Neural progenitor cell (in vitro differentiated cells): Measurements from ENCODE around the gene STMP1.

Experiments
- EZH2 ChIP-seq: fragments of 200-600 bp; sonication (generic); IDR thresholded peaks from 2 replicates; pipeline ENCODE4 v1.6.1; 2017; ENCODE audit warnings: antibody characterized with exemption, mild to moderate bottlenecking, moderate library complexity
- EZH2phosphoT487 ChIP-seq: fragments of 200-600 bp; sonication (generic); IDR thresholded peaks from 2 replicates; pipeline ENCODE4 v1.6.1; 2017; ENCODE audit warnings: antibody characterized with exemption

DNA sequence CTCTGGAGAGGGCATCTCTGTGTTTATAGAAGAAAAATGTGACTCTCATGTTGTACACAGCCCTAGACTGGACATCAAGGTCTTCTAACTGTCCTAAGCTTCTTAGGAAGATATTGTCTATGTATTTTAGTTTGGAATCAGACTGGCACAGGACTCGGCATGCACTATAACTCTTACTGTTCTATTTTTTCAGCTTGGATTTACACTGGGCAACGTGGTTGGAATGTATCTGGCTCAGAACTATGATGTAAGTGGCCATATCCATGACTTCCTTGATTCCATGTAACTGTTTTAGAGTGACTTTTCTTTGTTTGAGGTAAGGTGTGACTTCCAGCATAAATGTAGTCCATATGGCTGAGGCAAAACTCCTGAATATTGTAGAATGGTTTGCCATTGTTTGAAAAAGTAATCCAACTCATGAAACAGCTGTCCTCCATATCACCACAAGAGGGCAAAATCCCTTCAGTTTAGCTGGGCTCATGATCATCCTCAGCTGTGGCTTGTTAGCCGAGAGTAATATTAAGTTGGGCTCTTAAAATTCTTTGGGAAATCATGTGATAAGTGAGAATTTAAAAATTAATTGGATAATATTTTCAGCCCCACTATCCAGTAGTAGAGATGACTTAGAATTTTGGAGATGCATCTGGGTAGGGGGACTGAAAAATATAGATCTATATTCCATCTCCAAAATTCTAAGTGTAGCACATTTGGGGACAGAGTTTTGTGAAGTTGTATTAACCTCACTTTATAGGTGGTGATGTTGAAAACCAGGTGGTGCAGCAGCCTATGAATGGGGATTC, 10.4 kb downstream of the STMP1 start:
- TF ChIP-seq EZH2phosphoT487 (no peak), EZH2 (no peak)
